Spleen (tissue), 11 donors: ENCODE results near the gene RASL11B. TPM values are rescaled to one million over a fixed set of nuclear protein-coding genes. Genes with fewer than 3 reads are reported as not detected.
A peak's percentile ranks its signal among the peaks of the same experiment; 100 is the strongest.

Experiments
- DNase-seq: peaks from one replicate; pipeline ENCODE4 v3.0.0-alpha.2; 2020
- H3K27ac ChIP-seq, 8 donors: fragments of 200-600 bp; sonication (generic) in 7 of 8; 1 replicate in 4 of 8; 2 replicates in 4 of 8; pipeline versions ENCODE4 v1.5.0 to v1.8.0; 2016 to 2021; ENCODE audit warnings: inconsistent platforms in 4 of 8, mild to moderate bottlenecking in 4 of 8, moderate library complexity in 1 of 8
- H3K27me3 ChIP-seq, 7 donors: fragments of 200-600 bp; sonication (generic) in 6 of 7; replicated peaks in 1 of 7; 1 replicate in 4 of 7; 2 replicates in 3 of 7; pipeline versions ENCODE4 v1.5.0 to v1.8.0; 2016 to 2021; ENCODE audit warnings: inconsistent platforms in 3 of 7, mild to moderate bottlenecking in 1 of 7
- H3K36me3 ChIP-seq, 6 donors: fragments of 200-600 bp; sonication (generic) in 5 of 6; 1 replicate in 4 of 6; 2 replicates in 2 of 6; pipeline versions ENCODE4 v1.5.0 to v1.8.0; 2016 to 2021; ENCODE audit warnings: inconsistent platforms in 2 of 6
- H3K4me1 ChIP-seq, 6 donors: fragments of 200-600 bp; sonication (generic) in 5 of 6; 1 replicate in 3 of 6; 2 replicates in 3 of 6; pipeline versions ENCODE4 v1.5.0 to v1.8.0; 2016 to 2021; ENCODE audit warnings: inconsistent platforms in 3 of 6
- H3K4me3 ChIP-seq, 8 donors: fragments of 200-600 bp; sonication (generic) in 7 of 8; 1 replicate in 4 of 8; 2 replicates in 4 of 8; pipeline versions ENCODE4 v1.5.0 to v1.8.0; 2016 to 2021; ENCODE audit warnings: inconsistent platforms in 4 of 8, mild to moderate bottlenecking in 4 of 8, moderate library complexity in 2 of 8
- H3K9me3 ChIP-seq, 8 donors: fragments of 200-600 bp; sonication (generic) in 7 of 8; 1 replicate in 4 of 8; 2 replicates in 4 of 8; pipeline versions ENCODE4 v1.5.0 to v1.8.0; 2016 to 2021; ENCODE audit warnings: inconsistent platforms in 4 of 8
- CTCF ChIP-seq, 11 experiments: fragments of 200-600 bp in 7 of 11; fragments of 450-650 bp in 4 of 11; sonication (generic) in 4 of 11; IDR thresholded peaks in 8 of 11; conservative IDR thresholded peaks in 3 of 11; 1 replicate in 7 of 11; 2 replicates in 4 of 11; pipeline versions ENCODE4 v1.4.0 to v1.8.0; 2016 to 2021; ENCODE audit warnings: antibody characterized with exemption in 11 of 11, inconsistent platforms in 4 of 11, mild to moderate bottlenecking in 1 of 11
- POLR2A ChIP-seq, 3 donors: fragments of 450-650 bp; IDR thresholded peaks; one replicate each; pipeline ENCODE4 v1.5.1; 2017; ENCODE audit warnings: antibody characterized with exemption in 3 of 3, mild to moderate bottlenecking in 1 of 3
- POLR2AphosphoS5 ChIP-seq, 3 donors: sonication (generic); formaldehyde crosslinking; IDR thresholded peaks; one replicate each; pipeline ENCODE4 v1.5.1; 2017; ENCODE audit warnings: antibody characterized with exemption in 3 of 3
- WGBS, 5 donors: extraction: QIAGEN DNeasy Blood & Tissue Kit in 3 of 5; methylation state at CpG; one replicate each; pipeline versions ENCODE4 v1.1.5 to v1.1.7; 2013 to 2018; 5-methylcytosine and 5-hydroxymethylcytosine counted together
- intact Hi-C: fragments of 100-400 bp; cut with DNase I; formaldehyde crosslinking; loops from one replicate; pipeline ENCODE4 v1.15.0; 2023; ENCODE audit warnings: low total_unique reads
- polyA plus RNA-seq, 3 donors: library from polyadenylated mRNA; stranded (reverse); fragments of 200-250 nt; gene quantifications; one replicate each; pipeline ENCODE4 v1.2.1, GENCODE V29; 2013
- total RNA-seq, 7 donors: library from RNA; depleted of rRNA in 3 of 7; stranded (reverse); fragments of >200 nt in 3 of 7; fragmentation: NEBNext Ultra II Directional in 4 of 7; extraction: Animal tissue kit (Norgen Biotek cat#: 25700) in 4 of 7; gene quantifications; one replicate each; pipeline versions ENCODE4 v1.1.0 to v1.2.1, GENCODE V29; 2016 to 2021
- donor health status: healthy with polysubstance abuse.
- donor health status: DM: no; HTN: no; CAD: no; lungs with moderate emphysema.
- donor health status: DM: no; HTN: no; CAD: no.
- donor health status: Bipolar disorder and iron deficiency.
- donor health status: healthy.
- donor health status: DM: no; HTN: no; CAD: no.
- donor health status: DM: yes; HTN: yes; CAD: no.

Gene RASL11B
- total and polyA plus RNA-seq, 10 donors, result 4.4 to 55.6 (median 18.9) TPM

GRCh38 chr4:52850406-52851124 is 11.6 kb upstream of the RASL11B start:
- H3K4me3 ChIP-seq, result no peak overlapping the region
- no peak for TF ChIP-seq POLR2A (IDR thresholded peaks at IDR 0.05)
- TF ChIP-seq POLR2AphosphoS5 (IDR thresholded peaks at IDR 0.05), result no peak
- TF ChIP-seq CTCF (IDR thresholded peaks at IDR 0.05 in 8 of 11, conservative IDR thresholded peaks at IDR 0.05 in 3 of 11), result no peak
- WGBS, 5 donors, result 90 to 96% (median 93%) methylated on average over 3 of the region's 3 CpGs
- intact Hi-C loops, result no loop called here
- peaks cover 0 to 16% (median 0%) of the 10 kb centered on the region in 6 donors for H3K4me1 ChIP-seq
- no peaks in the 10 kb centered on the region for H3K27me3 ChIP-seq
- no peaks in the 10 kb centered on the region for H3K9me3 ChIP-seq
- H3K27ac ChIP-seq, result no peak overlapping the region
- DNase-seq, result no peak
- no peaks in the 10 kb centered on the region for H3K36me3 ChIP-seq

GRCh38 chr4:52852041-52852440 is 10.1 kb upstream of the RASL11B start:
- Histone ChIP-seq H3K27me3 (peaks cover 0 to under 1% (median 0%) of the 10 kb centered on the region in 7 donors), H3K36me3 (no peaks in the 10 kb centered on the region), H3K4me1 (peaks cover 0 to 16% (median 0%) of the 10 kb centered on the region in 6 donors), H3K4me3 (no peak overlapping the region), H3K9me3 (no peaks in the 10 kb centered on the region), H3K27ac (peak overlapping the region in 1 of 8 donors; percentile 21)
- 65 to 87% (median 74%) methylated on average over 1 of the region's 1 CpG for WGBS, 5 donors
- DNase-seq, result no peak
- intact Hi-C loops, result no loop called here
- TF ChIP-seq POLR2AphosphoS5 (IDR thresholded peaks at IDR 0.05), result no peak
- no peak for TF ChIP-seq CTCF (IDR thresholded peaks at IDR 0.05 in 8 of 11, conservative IDR thresholded peaks at IDR 0.05 in 3 of 11)
- TF ChIP-seq POLR2A (IDR thresholded peaks at IDR 0.05), result no peak

- Histone ChIP-seq H3K27ac (peak overlapping the region in 4 of 8 donors; percentile 21 to 48 (median 36)), H3K4me1 (peaks cover 0 to 16% (median 0%) of the 10 kb centered on the region in 6 donors), H3K4me3 (no peak overlapping the region), H3K27me3 (peaks cover 0 to 5% (median 0%) of the 10 kb centered on the region in 7 donors), H3K9me3 (peaks cover 0 to 4% (median 0%) of the 10 kb centered on the region in 8 donors), H3K36me3 (no peaks in the 10 kb centered on the region)
- no peak for DNase-seq
- 65 to 89% (median 75%) methylated on average over 3 of the region's 3 CpGs for WGBS, 5 donors
- intact Hi-C loops, result no loop called here
- TF ChIP-seq POLR2AphosphoS5 (IDR thresholded peaks at IDR 0.05) (no peak), POLR2A (IDR thresholded peaks at IDR 0.05) (no peak), CTCF (IDR thresholded peaks at IDR 0.05 in 8 of 11, conservative IDR thresholded peaks at IDR 0.05 in 3 of 11) (no peak)
Observed at GRCh38 chr4:52852711-52853110, 9.4 kb upstream of the RASL11B start.

GRCh38 chr4:52853351-52853750 is 8.8 kb upstream of the RASL11B start:
- DNase-seq, result no peak
- Histone ChIP-seq H3K27ac (peak overlapping the region in 5 of 8 donors; percentile 29 to 50 (median 46)), H3K9me3 (peaks cover 0 to 11% (median 5%) of the 10 kb centered on the region in 8 donors), H3K27me3 (peaks cover 0 to 5% (median 0%) of the 10 kb centered on the region in 7 donors), H3K4me1 (peaks cover 0 to 16% (median 0%) of the 10 kb centered on the region in 6 donors), H3K36me3 (no peaks in the 10 kb centered on the region), H3K4me3 (no peak overlapping the region)
- intact Hi-C loops, result no loop called here
- TF ChIP-seq POLR2A (IDR thresholded peaks at IDR 0.05) (no peak), CTCF (IDR thresholded peaks at IDR 0.05 in 8 of 11, conservative IDR thresholded peaks at IDR 0.05 in 3 of 11) (no peak), POLR2AphosphoS5 (IDR thresholded peaks at IDR 0.05) (no peak)
